ENCODE results near the gene RPL19. TPM values are rescaled to one million over a fixed set of nuclear protein-coding genes. Genes with fewer than 3 reads are reported as not detected.

RPL19 gene
- total and polyA plus RNA-seq, 2 experiments from 2014 or later, result 1,594 to 2,627 TPM

- H4K20me1 ChIP-seq (replicated peaks; ENCODE audit: insufficient read depth), result no peaks in the 10 kb centered on the region
- H3K27me3 Mint-ChIP-seq (ENCODE audit: insufficient read depth, low read depth, poor library complexity), result peaks cover 23% of the 10 kb centered on the region
- H3K27me3 ChIP-seq (ENCODE audit: insufficient read depth), result no peaks in the 10 kb centered on the region
- no peak overlapping the region for H3K4me3 ChIP-seq
- no peak overlapping the region; the same call in 2 of the 3 replicates for H3K4me3 Mint-ChIP-seq
- peaks cover 15% of the 10 kb centered on the region for H3F3A ChIP-seq (replicated peaks; ENCODE audit: low read depth)
- peaks cover 18% of the 10 kb centered on the region for H3K4me1 ChIP-seq (ENCODE audit: insufficient read depth)
- H3K27ac ChIP-seq (ENCODE audit: low read depth), result no peak overlapping the region
- DNase-seq (ENCODE audit: low spot score), result no peak
- no peak overlapping the region for H3K27ac Mint-ChIP-seq
- no peaks in the 10 kb centered on the region for H3K79me2 ChIP-seq (replicated peaks; ENCODE audit: insufficient read depth)
- no peaks in the 10 kb centered on the region for H3K9me2 ChIP-seq (ENCODE audit: insufficient read depth)
- no peak for ATAC-seq
- TF ChIP-seq EZH2 (IDR thresholded peaks at IDR 0.05; ENCODE audit: low read depth, unreplicated experiment) (no peak), POLR2AphosphoS5 (IDR thresholded peaks at IDR 0.05; ENCODE audit: low read depth) (peak; percentile 30; the same call in 1 of the 2 replicates)
- H3K4me2 ChIP-seq, result peak overlapping the region; percentile 70
- peaks cover 44% of the 10 kb centered on the region for H3K4me1 Mint-ChIP-seq
- H2AFZ ChIP-seq, result no peak overlapping the region
- H3K36me3 Mint-ChIP-seq (ENCODE audit: low read depth), result peaks cover 21% of the 10 kb centered on the region
- no peaks in the 10 kb centered on the region for H3K36me3 ChIP-seq (ENCODE audit: insufficient read depth)
- peaks cover 3% of the 10 kb centered on the region; the same call in 2 of the 3 replicates for H3K9me3 Mint-ChIP-seq
These were observed 26.4 kb upstream of the RPL19 start for GRCh38 chr17:39173526-39174274.

DNA sequence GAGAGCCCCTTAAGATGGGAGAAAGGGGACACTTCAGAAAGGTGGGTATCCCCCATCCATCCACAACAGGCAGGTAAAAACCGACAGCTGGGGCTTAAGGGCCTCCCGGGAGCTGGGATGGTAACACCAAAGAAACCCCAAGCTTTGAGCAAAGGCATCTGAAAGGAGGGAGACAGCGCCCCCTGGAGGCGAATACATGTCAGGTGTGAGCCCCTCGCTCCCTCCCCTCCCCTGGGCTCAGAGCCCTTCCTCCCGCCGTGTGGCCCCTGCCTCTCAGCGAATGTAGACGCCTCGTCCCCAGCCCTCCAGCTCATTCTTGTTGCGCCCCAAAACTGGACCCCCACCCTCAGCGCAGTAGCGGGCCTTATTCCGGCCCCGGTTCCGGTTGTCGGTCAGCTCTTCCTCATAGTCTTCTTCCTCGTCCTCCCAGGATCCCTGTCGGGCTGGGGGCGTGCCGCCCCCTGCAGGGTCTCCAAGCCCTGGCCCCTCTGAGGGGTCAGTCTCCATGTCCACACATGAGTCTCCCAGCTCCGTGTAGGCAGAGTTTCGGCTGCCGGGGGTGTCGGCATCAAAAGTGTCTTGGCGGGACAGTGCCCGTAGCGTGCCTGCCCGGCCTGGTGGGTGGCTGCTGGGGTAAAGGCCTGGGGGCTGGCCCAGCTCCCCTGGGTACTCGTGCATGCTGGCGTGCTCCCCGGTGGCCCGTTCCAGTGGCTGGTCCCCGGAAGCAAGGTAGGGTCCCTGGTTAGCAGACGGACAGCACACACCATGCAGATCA lies 25.0 kb upstream of the RPL19 start:
- H3K4me2 ChIP-seq, result peak overlapping the region; percentile 71
- peaks cover 17% of the 10 kb centered on the region for H3F3A ChIP-seq (replicated peaks; ENCODE audit: low read depth)
- H3K27me3 Mint-ChIP-seq (ENCODE audit: insufficient read depth, low read depth, poor library complexity), result peaks cover 23% of the 10 kb centered on the region
- ATAC-seq (peak; percentile 70), DNase-seq (ENCODE audit: low spot score) (peak; percentile 97)
- 0 out of 2 replicates have a peak overlapping the region, but pooled peaks have one; percentile 11 for H3K27ac Mint-ChIP-seq
- H4K20me1 ChIP-seq (replicated peaks; ENCODE audit: insufficient read depth), result no peaks in the 10 kb centered on the region
- H3K27ac ChIP-seq (ENCODE audit: low read depth), result 0 out of 2 replicates have a peak overlapping the region, but pooled peaks have one; percentile 87
- H3K9me3 Mint-ChIP-seq, result no peaks in the 10 kb centered on the region; the same call in 2 of the 3 replicates
- no peak overlapping the region for H2AFZ ChIP-seq
- peaks cover 18% of the 10 kb centered on the region for H3K4me1 ChIP-seq (ENCODE audit: insufficient read depth)
- peak overlapping the region; percentile 32 for H3K4me3 Mint-ChIP-seq
- H3K36me3 ChIP-seq (ENCODE audit: insufficient read depth), result no peaks in the 10 kb centered on the region
- no peaks in the 10 kb centered on the region for H3K79me2 ChIP-seq (replicated peaks; ENCODE audit: insufficient read depth)
- TF ChIP-seq POLR2AphosphoS5 (IDR thresholded peaks at IDR 0.05; ENCODE audit: low read depth) (no peak), CREB1 (CRISPR knock-in tag; IDR thresholded peaks at IDR 0.05; ENCODE audit: low read depth) (no peak), ZNF114 (CRISPR knock-in tag; IDR thresholded peaks at IDR 0.05) (no peak)
- TF ChIP-seq, protein P1, sequence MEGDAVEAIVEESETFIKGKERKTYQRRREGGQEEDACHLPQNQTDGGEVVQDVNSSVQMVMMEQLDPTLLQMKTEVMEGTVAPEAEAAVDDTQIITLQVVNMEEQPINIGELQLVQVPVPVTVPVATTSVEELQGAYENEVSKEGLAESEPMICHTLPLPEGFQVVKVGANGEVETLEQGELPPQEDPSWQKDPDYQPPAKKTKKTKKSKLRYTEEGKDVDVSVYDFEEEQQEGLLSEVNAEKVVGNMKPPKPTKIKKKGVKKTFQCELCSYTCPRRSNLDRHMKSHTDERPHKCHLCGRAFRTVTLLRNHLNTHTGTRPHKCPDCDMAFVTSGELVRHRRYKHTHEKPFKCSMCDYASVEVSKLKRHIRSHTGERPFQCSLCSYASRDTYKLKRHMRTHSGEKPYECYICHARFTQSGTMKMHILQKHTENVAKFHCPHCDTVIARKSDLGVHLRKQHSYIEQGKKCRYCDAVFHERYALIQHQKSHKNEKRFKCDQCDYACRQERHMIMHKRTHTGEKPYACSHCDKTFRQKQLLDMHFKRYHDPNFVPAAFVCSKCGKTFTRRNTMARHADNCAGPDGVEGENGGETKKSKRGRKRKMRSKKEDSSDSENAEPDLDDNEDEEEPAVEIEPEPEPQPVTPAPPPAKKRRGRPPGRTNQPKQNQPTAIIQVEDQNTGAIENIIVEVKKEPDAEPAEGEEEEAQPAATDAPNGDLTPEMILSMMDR (conservative IDR thresholded peaks at IDR 0.05; ENCODE audit: low read depth in 2 of 2), result peak; percentile 80 to 94
- H3K4me3 ChIP-seq, result peak overlapping the region; percentile 44
- H3K36me3 Mint-ChIP-seq (ENCODE audit: low read depth), result peaks cover 19% of the 10 kb centered on the region
- H3K4me1 Mint-ChIP-seq, result peaks cover 44% of the 10 kb centered on the region
- no peaks in the 10 kb centered on the region for H3K9me2 ChIP-seq (ENCODE audit: insufficient read depth)
- no peaks in the 10 kb centered on the region for H3K27me3 ChIP-seq (ENCODE audit: insufficient read depth)

- no peaks in the 10 kb centered on the region; the same call in 2 of the 3 replicates for H3K9me3 Mint-ChIP-seq
- H3K27me3 ChIP-seq (ENCODE audit: insufficient read depth), result no peaks in the 10 kb centered on the region
- H3K27ac Mint-ChIP-seq, result no peak overlapping the region
- H3K36me3 ChIP-seq (ENCODE audit: insufficient read depth), result no peaks in the 10 kb centered on the region
- no peaks in the 10 kb centered on the region for H3K79me2 ChIP-seq (replicated peaks; ENCODE audit: insufficient read depth)
- no peak overlapping the region for H3K4me2 ChIP-seq
- H3K4me1 Mint-ChIP-seq, result peaks cover 44% of the 10 kb centered on the region
- peaks cover 19% of the 10 kb centered on the region for H3K36me3 Mint-ChIP-seq (ENCODE audit: low read depth)
- ATAC-seq (no peak), DNase-seq (ENCODE audit: low spot score) (no peak)
- H3K27ac ChIP-seq (ENCODE audit: low read depth), result no peak overlapping the region
- no peak overlapping the region; the same call in 2 of the 3 replicates for H3K4me3 Mint-ChIP-seq
- H2AFZ ChIP-seq, result no peak overlapping the region
- H3K27me3 Mint-ChIP-seq (ENCODE audit: insufficient read depth, low read depth, poor library complexity), result peaks cover 23% of the 10 kb centered on the region
- H3F3A ChIP-seq (replicated peaks; ENCODE audit: low read depth), result peaks cover 17% of the 10 kb centered on the region
- no peak overlapping the region for H3K4me3 ChIP-seq
- no peaks in the 10 kb centered on the region for H3K9me2 ChIP-seq (ENCODE audit: insufficient read depth)
- no peaks in the 10 kb centered on the region for H4K20me1 ChIP-seq (replicated peaks; ENCODE audit: insufficient read depth)
- peaks cover 18% of the 10 kb centered on the region for H3K4me1 ChIP-seq (ENCODE audit: insufficient read depth)
- no peak for TF ChIP-seq ZNF331 (CRISPR knock-in tag; IDR thresholded peaks at IDR 0.05; ENCODE audit: low read depth)
- TF ChIP-seq STAT1 (IDR thresholded peaks at IDR 0.05; ENCODE audit: unreplicated experiment), result no peak
- TF ChIP-seq NANOG (IDR thresholded peaks at IDR 0.05; ENCODE audit: borderline replicate concordance), result no peak
- TF ChIP-seq, protein P2, sequence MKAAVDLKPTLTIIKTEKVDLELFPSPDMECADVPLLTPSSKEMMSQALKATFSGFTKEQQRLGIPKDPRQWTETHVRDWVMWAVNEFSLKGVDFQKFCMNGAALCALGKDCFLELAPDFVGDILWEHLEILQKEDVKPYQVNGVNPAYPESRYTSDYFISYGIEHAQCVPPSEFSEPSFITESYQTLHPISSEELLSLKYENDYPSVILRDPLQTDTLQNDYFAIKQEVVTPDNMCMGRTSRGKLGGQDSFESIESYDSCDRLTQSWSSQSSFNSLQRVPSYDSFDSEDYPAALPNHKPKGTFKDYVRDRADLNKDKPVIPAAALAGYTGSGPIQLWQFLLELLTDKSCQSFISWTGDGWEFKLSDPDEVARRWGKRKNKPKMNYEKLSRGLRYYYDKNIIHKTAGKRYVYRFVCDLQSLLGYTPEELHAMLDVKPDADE (IDR thresholded peaks at IDR 0.05), result no peak
- TF ChIP-seq EZH2 (IDR thresholded peaks at IDR 0.05; ENCODE audit: low read depth, unreplicated experiment), result no peak
- TF ChIP-seq, protein P1 (conservative IDR thresholded peaks at IDR 0.05; ENCODE audit: low read depth in 2 of 2), result no peak
These were observed 24.4 kb upstream of the RPL19 start for GRCh38 chr17:39175695-39176093.
